Fibroblast of mammary gland (primary cell): ENCODE results near the gene FRY.
A peak's percentile ranks its signal among the peaks of the same experiment; 100 is the strongest.

Source experiments
- DNase-seq: peaks from one replicate; pipeline ENCODE4 v3.0.0-alpha.2; 2010; ENCODE audit warnings: low read depth
- H3K4me3 ChIP-seq: 2 replicates; pipeline ENCODE4 v1.5.1; 2011; ENCODE audit warnings: low read depth, mild to moderate bottlenecking, low read length, moderate library complexity; ENCODE audit not compliant: control insufficient read depth
- CTCF ChIP-seq: conservative IDR thresholded peaks from 2 replicates; pipeline ENCODE4 v1.5.1; 2011; ENCODE audit warnings: low read depth, low read length, inconsistent platforms; ENCODE audit not compliant: control insufficient read depth, insufficient read depth

The FRY gene

DNA sequence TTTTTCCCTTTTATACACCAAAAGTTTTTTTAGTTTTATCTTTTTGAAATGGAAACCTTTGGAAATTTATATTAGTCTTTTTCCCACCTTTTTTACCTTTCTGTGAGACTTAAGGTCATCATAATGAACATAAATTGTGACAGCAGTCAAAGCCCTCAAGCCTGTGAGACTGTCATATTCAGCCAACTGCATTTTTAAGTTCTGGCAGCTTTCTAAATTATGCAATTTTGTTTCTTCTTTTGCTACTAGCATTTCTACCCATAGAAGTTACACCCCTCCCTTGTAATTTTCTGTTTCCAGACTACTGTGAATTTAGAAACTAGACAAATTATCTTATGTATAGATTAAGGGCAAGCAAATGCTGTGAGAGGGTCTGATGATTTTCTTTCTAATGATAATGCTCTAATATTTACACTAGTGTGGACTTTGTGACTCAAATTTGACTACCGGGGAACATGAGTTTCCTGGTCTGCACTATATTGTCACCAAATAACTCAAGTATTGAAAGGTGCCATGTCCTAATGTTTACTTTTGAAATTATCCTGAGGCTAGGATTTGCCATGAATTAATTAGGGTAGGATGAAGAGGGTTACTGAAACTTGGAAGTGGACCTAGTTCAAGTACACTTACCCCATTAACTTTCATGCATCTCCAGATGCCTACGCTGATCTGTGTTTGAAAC lies 43.7 kb downstream of the FRY start:
- TF ChIP-seq CTCF, result no peak
- DNase-seq, result no peak
- no peak overlapping the region for H3K4me3 ChIP-seq

GRCh38 chr13:32079587-32079986 lies 48.0 kb downstream of the FRY start:
- no peak overlapping the region for H3K4me3 ChIP-seq
- DNase-seq, result no peak
- no peak for TF ChIP-seq CTCF

DNA sequence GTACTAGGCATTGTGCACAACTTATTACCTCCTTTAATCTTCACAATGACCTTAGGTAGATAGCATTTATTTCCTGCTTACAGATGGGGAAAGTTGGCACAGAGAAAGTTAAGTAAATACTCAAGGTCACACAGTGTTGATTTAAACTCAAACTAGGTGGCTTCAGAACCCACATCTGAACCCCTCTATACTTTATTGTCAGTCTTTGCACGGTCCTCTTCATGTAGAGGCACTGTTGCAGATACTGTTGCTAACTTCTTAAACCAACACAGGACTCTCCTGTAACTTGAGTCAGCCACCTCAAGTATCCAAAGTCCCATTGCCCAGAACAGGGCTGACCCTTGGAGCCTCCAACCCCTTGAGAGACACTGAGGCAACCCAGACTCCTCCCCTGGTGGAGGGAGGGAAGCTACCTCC lies 48.8 kb downstream of the FRY start:
- DNase-seq, result no peak
- no peak for TF ChIP-seq CTCF
- H3K4me3 ChIP-seq, result no peak overlapping the region

GRCh38 chr13:32081591-32081990 lies 50.0 kb downstream of the FRY start:
- TF ChIP-seq CTCF, result no peak
- DNase-seq, result no peak
- H3K4me3 ChIP-seq, result no peak overlapping the region

DNA sequence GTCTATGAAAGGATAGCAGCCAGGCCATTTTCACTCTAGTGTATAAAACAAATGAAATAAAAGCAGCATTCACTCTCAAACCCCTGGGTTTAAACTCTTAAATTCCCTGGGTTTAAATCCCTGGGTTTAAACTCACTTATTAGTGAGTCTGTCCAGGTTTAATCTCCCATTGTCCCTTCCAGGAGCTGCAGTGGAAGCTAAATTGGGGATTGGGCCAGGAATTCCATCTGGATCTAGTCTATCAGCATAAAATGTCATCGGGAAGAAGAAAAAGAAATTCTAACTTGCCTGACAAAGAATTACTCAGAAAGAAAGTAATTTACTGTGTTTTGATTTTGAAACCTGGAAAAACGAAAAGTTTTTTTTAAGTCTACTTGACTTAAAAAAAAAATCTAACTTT lies 54.8 kb downstream of the FRY start:
- no peak overlapping the region for H3K4me3 ChIP-seq
- DNase-seq, result peak; percentile 49
- no peak for TF ChIP-seq CTCF

- peak; percentile 24 for DNase-seq
- H3K4me3 ChIP-seq, result no peak overlapping the region
- TF ChIP-seq CTCF, result no peak
These were observed 55.3 kb downstream of the FRY start for GRCh38 chr13:32086791-32087441.
